CD4-positive, alpha-beta T cell treated with Interleukin-2 at 100 ng/mL for 4 hours (primary cell): ENCODE data around the gene TP53TG3B.
"Not testable (repeated sequence)": the region's sequence is repeated elsewhere in the genome, so short reads cannot be mapped to it uniquely, and the experiment has no call there.

Source experiments
- DNase-seq: peaks from one replicate; pipeline ENCODE4 v3.0.0-alpha.2; 2020; ENCODE audit warnings: low spot score

Gene TP53TG3B, protein sequence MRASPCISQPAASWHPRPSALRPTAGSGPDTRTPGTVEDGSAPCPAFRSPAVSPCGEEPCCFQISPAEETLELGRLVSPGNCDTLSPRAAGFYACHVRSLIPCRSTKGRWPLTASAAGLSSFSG

DNA sequence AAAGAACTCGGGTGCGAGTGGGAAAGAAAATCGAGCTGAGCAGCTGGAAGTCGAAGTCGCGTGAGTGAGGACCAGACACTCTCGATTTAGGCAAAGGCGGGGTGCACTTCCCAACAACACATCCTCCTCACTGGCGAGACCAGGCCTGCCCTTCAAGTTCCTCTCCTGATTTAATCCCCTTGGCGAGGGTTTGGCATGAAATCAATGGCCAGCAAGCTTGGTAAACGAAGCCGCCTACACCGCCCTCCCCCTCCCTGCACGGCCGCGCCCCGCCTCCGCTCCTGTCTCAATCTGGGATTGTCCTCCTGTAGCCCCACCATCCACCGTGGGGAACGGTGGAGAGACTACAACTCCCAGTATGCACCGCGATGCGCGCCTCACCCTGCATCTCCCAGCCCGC, at the start of gene TP53TG3B:
Gene TP53TG3B, plus strand, starts transcription at position 301 of the 400 bp plus-strand sequence. Its CDS starts 68 bp downstream, at position 369.
- DNase-seq: not testable (repeated sequence)

DNA sequence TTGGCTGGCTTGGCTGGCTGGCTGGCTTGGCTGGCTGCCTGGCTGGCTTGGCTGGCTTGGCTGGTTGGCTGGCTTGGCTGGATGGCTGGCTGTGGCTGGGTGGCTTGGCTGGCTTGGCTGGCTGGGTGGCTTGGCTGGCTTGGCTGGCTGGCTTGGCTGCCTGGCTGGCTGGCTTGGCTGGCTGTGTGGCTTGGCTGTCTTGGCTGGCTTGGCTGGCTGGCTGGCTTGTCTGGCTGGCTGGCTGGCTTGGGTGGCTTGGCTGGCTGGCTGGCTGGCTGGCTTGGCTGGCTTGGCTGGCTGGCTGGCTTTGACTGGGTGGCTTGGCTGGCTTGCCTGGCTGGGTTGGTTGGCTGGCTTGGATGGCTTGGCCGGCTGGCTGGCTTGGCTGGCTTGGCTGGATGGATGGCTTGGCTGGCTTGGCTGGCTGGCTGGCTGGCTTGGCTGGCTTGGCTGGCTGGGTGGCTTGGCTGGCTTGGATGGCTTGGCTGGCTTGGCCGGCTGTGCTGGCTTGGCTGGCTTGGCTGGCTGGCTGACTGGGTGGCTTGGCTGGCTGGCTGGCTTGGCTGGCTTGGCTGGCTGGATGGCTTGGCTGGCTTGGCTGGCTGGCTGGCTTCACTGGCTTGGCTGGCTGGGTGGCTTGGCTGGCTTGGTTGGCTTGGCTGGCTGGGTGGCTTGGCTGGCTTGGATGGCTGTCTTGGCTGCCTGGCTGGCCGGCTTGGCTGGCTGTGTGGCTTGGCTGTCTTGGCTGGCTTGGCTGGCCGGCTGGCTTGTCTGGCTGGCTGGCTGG, 24.2 kb upstream of the TP53TG3B start:
- peak; percentile 5 for DNase-seq

DNA sequence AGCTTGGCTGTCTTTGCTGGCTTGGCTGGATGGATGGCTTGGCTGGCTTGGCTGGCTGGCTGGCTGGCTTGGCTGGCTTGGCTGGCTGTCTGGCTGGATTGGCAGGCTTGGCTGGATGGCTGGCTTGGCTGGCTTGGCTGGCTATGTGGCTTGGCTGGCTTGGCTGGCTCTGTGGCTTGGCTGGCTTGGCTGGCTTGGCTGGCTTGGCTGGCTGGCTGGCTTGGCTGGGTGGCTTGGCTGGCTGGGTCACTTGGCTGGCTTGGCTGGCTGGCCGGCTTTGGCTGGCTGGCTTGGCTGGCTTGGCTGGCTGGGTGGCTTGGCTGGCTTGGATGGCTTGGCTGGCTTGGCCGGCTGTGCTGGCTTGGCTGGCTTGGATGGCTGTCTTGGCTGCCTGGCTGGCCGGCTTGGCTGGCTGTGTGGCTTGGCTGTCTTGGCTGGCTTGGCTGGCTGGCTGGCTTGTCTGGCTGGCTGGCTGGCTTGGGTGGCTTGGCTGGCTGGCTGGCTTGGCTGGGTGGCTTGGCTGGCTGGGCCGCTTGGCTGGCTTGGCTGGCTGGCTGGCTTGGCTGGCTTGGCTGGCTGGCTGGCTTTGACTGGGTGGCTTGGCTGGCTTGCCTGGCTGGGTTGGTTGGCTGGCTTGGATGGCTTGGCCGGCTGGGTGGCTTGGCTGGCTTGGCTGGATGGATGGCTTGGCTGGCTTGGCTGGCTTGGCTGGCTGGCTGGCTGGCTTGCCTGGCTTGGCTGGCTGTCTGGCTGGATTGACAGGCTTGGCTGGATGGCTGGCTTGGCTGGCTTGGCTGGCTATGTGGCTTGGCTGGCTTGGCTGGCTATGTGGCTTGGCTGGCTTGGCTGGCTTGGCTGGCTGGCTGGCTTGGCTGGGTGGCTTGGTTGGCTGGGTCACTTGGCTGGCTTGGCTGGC, 22.8 kb upstream of the TP53TG3B start:
- DNase-seq: not testable (repeated sequence)

DNA sequence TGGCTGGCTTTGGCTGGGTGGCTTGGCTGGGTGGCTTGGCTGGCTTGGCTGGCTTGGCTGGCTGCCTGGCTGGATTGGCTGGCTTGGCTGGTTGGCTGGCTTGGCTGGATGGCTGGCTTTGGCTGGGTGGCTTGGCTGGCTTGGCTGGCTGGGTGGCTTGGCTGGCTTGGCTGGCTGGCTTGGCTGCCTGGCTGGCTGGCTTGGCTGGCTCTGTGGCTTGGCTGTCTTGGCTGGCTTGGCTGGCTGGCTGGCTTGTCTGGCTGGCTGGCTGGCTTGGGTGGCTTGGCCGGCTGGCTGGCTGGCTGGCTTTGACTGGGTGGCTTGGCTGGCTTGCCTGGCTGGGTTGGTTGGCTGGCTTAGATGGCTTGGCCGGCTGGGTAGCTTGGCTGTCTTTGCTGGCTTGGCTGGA, 22.1 kb upstream of the TP53TG3B start:
- DNase-seq: not testable (repeated sequence)

DNA sequence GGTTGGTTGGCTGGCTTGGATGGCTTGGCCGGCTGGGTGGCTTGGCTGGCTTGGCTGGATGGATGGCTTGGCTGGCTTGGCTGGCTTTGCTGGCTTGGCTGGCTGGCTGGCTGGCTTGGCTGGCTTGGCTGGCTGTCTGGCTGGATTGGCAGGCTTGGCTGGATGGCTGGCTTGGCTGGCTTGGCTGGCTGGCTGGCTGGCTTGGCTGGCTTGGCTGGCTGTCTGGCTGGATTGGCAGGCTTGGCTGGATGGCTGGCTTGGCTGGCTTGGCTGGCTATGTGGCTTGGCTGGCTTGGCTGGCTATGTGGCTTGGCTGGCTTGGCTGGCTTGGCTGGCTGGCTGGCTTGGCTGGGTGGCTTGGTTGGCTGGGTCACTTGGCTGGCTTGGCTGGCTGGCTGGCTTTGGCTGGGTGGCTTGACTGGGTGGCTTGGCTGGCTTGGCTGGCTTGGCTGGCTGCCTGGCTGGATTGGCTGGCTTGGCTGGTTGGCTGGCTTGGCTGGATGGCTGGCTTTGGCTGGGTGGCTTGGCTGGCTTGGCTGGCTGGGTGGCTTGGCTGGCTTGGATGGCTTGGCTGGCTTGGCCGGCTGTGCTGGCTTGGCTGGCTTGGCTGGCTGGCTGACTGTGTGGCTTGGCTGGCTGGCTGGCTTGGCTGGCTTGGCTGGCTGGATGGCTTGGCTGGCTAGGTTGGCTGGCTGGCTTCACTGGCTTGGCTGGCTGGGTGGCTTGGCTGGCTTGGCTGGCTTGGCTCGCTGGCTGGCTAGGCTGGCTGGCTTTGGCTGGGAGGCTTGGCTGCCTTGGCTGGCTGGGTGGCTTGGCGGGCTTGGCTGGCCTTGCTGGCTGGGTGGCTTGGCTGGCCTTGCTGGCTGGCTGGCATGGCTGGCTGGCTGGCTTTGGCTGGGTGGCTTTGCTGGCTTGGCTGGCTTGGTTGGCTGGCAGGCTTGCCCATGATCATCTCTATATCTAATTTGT, 21.3 kb upstream of the TP53TG3B start:
- not testable (repeated sequence) for DNase-seq
